A549 (cell line): ENCODE data around the gene PLXDC1. TPM values are rescaled to one million over a fixed set of nuclear protein-coding genes. Genes with fewer than 3 reads are reported as not detected.

Experiments used
- ATAC-seq, 2 experiments: fragments of 200-7000 bp in 1 of 2; fragments of >200 bp in 1 of 2; cut with Nextera tagmentation in 1 of 2; cut with Tn5 transposase in 1 of 2; 3 replicates each; pipeline versions ENCODE4 v1.8.0 to v1.9.1; 2018 to 2020; ENCODE audit warnings: mild to moderate bottlenecking in 1 of 2, moderate library complexity in 1 of 2
- CTCF ChIA-PET: fragments of 300-600 bp; sonication (Branson Sonifier 250); formaldehyde crosslinking; extraction: SDS; loops from one replicate; lab custom pipeline; 2021; ENCODE audit warnings: antibody characterized with exemption, inconsistent platforms; lab: Yijun Ruan, JAX
- POLR2A ChIA-PET: fragments of 350-600 bp; formaldehyde crosslinking; extraction: SDS; loops from one replicate; lab custom pipeline; 2021; ENCODE audit warnings: antibody characterized with exemption, inconsistent platforms; lab: Yijun Ruan, JAX
- DNase-seq, 2 experiments: peaks; one replicate each; pipeline versions ENCODE4 v3.0.0 to v3.0.0-alpha.2; 2011 to 2016; ENCODE audit warnings: low read depth in 1 of 2, low spot score in 1 of 2
- FAIRE-seq: peaks from 2 replicates; lab custom pipeline; 2011; peaks lifted over from hg19 to GRCh38; lab: Jason Lieb, UNC
- H3K27ac ChIP-seq, 2 experiments: fragments of >200 bp; sonication (Bioruptor Twin); formaldehyde crosslinking; 3 replicates each; pipeline ENCODE4 v1.5.1; 2016 to 2017
- H3K4me1 ChIP-seq: fragments of >200 bp; sonication (Bioruptor Twin); formaldehyde crosslinking; 3 replicates; pipeline ENCODE4 v1.6.1; 2016
- H3K4me2 ChIP-seq: fragments of >200 bp; sonication (Bioruptor Twin); formaldehyde crosslinking; 3 replicates; pipeline ENCODE4 v1.6.1; 2016
- H3K4me3 ChIP-seq: fragments of >200 bp; sonication (Bioruptor Twin); formaldehyde crosslinking; 3 replicates; pipeline ENCODE4 v1.5.1; 2016
- H3K9me3 ChIP-seq: fragments of >200 bp; sonication (Bioruptor Twin); formaldehyde crosslinking; 3 replicates; pipeline ENCODE4 v1.6.1; 2016
- BCL3 ChIP-seq: fragments of >200 bp; sonication (Bioruptor Twin); formaldehyde crosslinking; IDR thresholded peaks from 3 replicates; pipeline ENCODE4 v1.6.1; 2016
- CBX2 ChIP-seq: fragments of 200-600 bp; sonication (generic); IDR thresholded peaks from 2 replicates; pipeline ENCODE4 v1.6.1; 2016; ENCODE audit warnings: low read depth, mild to moderate bottlenecking, borderline replicate concordance
- CHD2 ChIP-seq: fragments of 150-350 bp; IDR thresholded peaks from 2 replicates; pipeline ENCODE4 v1.6.1; 2014; ENCODE audit warnings: low read length; ENCODE audit not compliant: partially characterized antibody
- CTCF ChIP-seq: fragments of >200 bp; sonication (Bioruptor Twin); formaldehyde crosslinking; IDR thresholded peaks from 3 replicates; pipeline ENCODE4 v1.5.1; 2016
- E2F6 ChIP-seq: IDR thresholded peaks from 2 replicates; pipeline ENCODE4 v1.6.1; 2012; ENCODE audit warnings: low read depth, borderline replicate concordance
- EHMT2 ChIP-seq: fragments of 200-600 bp; sonication (generic); IDR thresholded peaks from 2 replicates; pipeline ENCODE4 v1.6.1; 2016; ENCODE audit warnings: antibody characterized with exemption, low read depth, mild to moderate bottlenecking, moderate library complexity
- EP300 ChIP-seq, 2 experiments: fragments of >200 bp; sonication (Bioruptor Twin); formaldehyde crosslinking; IDR thresholded peaks; 2 replicates in 1 of 2; 3 replicates in 1 of 2; pipeline ENCODE4 v1.6.1; 2016 to 2017
- FOSB ChIP-seq: fragments of 250-450 bp; sonication (Bioruptor Pico); IDR thresholded peaks from 2 replicates; pipeline ENCODE4 v1.5.0; 2020; ENCODE audit warnings: mild to moderate bottlenecking, moderate library complexity
- HEYL ChIP-seq: fragments of 250-450 bp; sonication (Bioruptor Pico); IDR thresholded peaks from 2 replicates; pipeline ENCODE4 v1.8.0; 2021; ENCODE audit warnings: mild to moderate bottlenecking, moderate library complexity
- HMGXB4 ChIP-seq: fragments of 250-450 bp; sonication (Bioruptor Pico); IDR thresholded peaks from 2 replicates; pipeline ENCODE4 v1.5.0; 2021; ENCODE audit warnings: mild to moderate bottlenecking, moderate library complexity, borderline replicate concordance
- HOXB13 ChIP-seq: fragments of 250-450 bp; sonication (Bioruptor Pico); IDR thresholded peaks from 2 replicates; pipeline ENCODE4 v1.5.0; 2020; ENCODE audit warnings: low read depth, mild to moderate bottlenecking, moderate library complexity
- MAFK ChIP-seq: fragments of 450-650 bp; IDR thresholded peaks from 2 replicates; pipeline ENCODE4 v1.6.1; 2014; ENCODE audit not compliant: partially characterized antibody
- NR3C1 ChIP-seq: fragments of >200 bp; sonication (Bioruptor Twin); formaldehyde crosslinking; IDR thresholded peaks from 3 replicates; pipeline ENCODE4 v1.6.1; 2017
- RFX5 ChIP-seq: fragments of 450-650 bp; IDR thresholded peaks from 2 replicates; pipeline ENCODE4 v1.7.1; 2014; ENCODE audit warnings: antibody characterized with exemption, mild to moderate bottlenecking, moderate library complexity
- RNF2 ChIP-seq: fragments of 200-600 bp; sonication (generic); IDR thresholded peaks from 2 replicates; pipeline ENCODE4 v1.6.1; 2016; ENCODE audit warnings: low read depth, mild to moderate bottlenecking, antibody characterized with exemption, moderate library complexity, borderline replicate concordance
- TFCP2L1 ChIP-seq: fragments of 250-450 bp; sonication (Bioruptor Pico); IDR thresholded peaks from 2 replicates; pipeline ENCODE4 v1.5.0; 2021; ENCODE audit warnings: mild to moderate bottlenecking
- ZSCAN20 ChIP-seq: fragments of 250-450 bp; sonication (Bioruptor Pico); IDR thresholded peaks from 2 replicates; pipeline ENCODE4 v1.8.0; 2022; ENCODE audit warnings: mild to moderate bottlenecking, moderate library complexity
- WGBS: methylation state at CpG from one replicate; pipeline ENCODE4 v1.1.6; 2017; ENCODE audit errors: missing lambda C conversion rate; 5-methylcytosine and 5-hydroxymethylcytosine counted together
- polyA plus RNA-seq, 4 experiments: library from polyadenylated mRNA; depleted of rRNA in 3 of 4; stranded (reverse); fragments of >200 nt; fragmentation: RNase III in 1 of 4; extraction: RNeasy Plus Mini Kit Qiagen cat#74134 plus additional on column Dnase treatment in 1 of 4; gene quantifications; 2 replicates in 3 of 4; 3 replicates in 1 of 4; pipeline ENCODE4 v1.2.3, GENCODE V29; 2011 to 2017
- TF ChIP-seq, protein P1 (sequence below): fragments of 150-350 bp; IDR thresholded peaks from 2 replicates; pipeline ENCODE4 v1.6.1; 2014; ENCODE audit warnings: low read depth, mild to moderate bottlenecking, low read length
- TF ChIP-seq, protein P2 (sequence below): fragments of >200 bp; sonication (Bioruptor Twin); formaldehyde crosslinking; IDR thresholded peaks from 2 replicates; pipeline ENCODE4 v1.6.1; 2016
- TF ChIP-seq, protein P3 (sequence below): fragments of 200-600 bp; sonication (generic); IDR thresholded peaks from 2 replicates; pipeline ENCODE4 v1.6.1; 2016; ENCODE audit warnings: antibody characterized with exemption, mild to moderate bottlenecking, moderate library complexity

The PLXDC1 gene
- polyA plus RNA-seq, 2 of the 4 experiments (the other 2 are of a cell fraction) = 0.31 to 0.36 TPM

DNA sequence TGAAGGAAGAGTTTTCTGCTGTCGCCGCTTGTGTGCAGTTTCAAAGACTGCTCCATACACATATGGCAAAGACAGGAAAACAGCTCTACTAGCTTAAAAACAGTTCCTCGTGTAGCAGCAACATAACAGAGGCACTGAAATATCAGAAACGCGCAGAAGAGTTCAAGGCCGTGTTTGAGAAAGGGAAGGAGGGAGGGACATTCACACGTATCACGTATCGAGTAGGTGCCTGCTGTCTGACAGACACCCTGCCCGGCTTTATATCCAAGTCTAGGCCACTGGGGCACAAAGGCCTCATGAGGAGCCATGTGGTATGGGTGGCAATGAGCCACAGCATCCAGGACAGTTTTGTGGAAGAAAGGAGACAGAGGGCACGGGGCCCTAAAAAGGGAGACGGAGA, 50.3 kb downstream of the PLXDC1 start:
- ATAC-seq = no peak

More for the DNA sequence above, 50.3 kb downstream of the PLXDC1 start:
- TF ChIP-seq CBX2 = no peak
- TF ChIP-seq ZSCAN20 (CRISPR knock-in tag) = no peak
- no peak for TF ChIP-seq EHMT2
- TF ChIP-seq, protein P1, sequence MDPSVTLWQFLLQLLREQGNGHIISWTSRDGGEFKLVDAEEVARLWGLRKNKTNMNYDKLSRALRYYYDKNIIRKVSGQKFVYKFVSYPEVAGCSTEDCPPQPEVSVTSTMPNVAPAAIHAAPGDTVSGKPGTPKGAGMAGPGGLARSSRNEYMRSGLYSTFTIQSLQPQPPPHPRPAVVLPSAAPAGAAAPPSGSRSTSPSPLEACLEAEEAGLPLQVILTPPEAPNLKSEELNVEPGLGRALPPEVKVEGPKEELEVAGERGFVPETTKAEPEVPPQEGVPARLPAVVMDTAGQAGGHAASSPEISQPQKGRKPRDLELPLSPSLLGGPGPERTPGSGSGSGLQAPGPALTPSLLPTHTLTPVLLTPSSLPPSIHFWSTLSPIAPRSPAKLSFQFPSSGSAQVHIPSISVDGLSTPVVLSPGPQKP = no peak
- no peak for TF ChIP-seq MAFK
- no peak for TF ChIP-seq HMGXB4 (CRISPR knock-in tag)
- TF ChIP-seq, protein P2, sequence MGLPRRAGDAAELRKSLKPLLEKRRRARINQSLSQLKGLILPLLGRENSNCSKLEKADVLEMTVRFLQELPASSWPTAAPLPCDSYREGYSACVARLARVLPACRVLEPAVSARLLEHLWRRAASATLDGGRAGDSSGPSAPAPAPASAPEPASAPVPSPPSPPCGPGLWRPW = no peak
- TF ChIP-seq EP300 (IDR thresholded peaks at IDR 0.05) = no peak
- no peak for TF ChIP-seq TFCP2L1
- no peak for TF ChIP-seq NR3C1
- TF ChIP-seq E2F6 = no peak
- no peak for TF ChIP-seq HEYL (CRISPR knock-in tag)
- no peak for TF ChIP-seq HOXB13 (CRISPR knock-in tag)
- TF ChIP-seq CHD2 = no peak
- no peak for TF ChIP-seq FOSB
- TF ChIP-seq RNF2 = no peak
- no peak for TF ChIP-seq CTCF
- TF ChIP-seq, protein P3, sequence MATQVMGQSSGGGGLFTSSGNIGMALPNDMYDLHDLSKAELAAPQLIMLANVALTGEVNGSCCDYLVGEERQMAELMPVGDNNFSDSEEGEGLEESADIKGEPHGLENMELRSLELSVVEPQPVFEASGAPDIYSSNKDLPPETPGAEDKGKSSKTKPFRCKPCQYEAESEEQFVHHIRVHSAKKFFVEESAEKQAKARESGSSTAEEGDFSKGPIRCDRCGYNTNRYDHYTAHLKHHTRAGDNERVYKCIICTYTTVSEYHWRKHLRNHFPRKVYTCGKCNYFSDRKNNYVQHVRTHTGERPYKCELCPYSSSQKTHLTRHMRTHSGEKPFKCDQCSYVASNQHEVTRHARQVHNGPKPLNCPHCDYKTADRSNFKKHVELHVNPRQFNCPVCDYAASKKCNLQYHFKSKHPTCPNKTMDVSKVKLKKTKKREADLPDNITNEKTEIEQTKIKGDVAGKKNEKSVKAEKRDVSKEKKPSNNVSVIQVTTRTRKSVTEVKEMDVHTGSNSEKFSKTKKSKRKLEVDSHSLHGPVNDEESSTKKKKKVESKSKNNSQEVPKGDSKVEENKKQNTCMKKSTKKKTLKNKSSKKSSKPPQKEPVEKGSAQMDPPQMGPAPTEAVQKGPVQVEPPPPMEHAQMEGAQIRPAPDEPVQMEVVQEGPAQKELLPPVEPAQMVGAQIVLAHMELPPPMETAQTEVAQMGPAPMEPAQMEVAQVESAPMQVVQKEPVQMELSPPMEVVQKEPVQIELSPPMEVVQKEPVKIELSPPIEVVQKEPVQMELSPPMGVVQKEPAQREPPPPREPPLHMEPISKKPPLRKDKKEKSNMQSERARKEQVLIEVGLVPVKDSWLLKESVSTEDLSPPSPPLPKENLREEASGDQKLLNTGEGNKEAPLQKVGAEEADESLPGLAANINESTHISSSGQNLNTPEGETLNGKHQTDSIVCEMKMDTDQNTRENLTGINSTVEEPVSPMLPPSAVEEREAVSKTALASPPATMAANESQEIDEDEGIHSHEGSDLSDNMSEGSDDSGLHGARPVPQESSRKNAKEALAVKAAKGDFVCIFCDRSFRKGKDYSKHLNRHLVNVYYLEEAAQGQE = no peak
- TF ChIP-seq BCL3 = no peak
- no peak for TF ChIP-seq RFX5
- Histone ChIP-seq H3K4me3 (no peak overlapping the region), H3K27ac (no peak overlapping the region), H3K4me1 (no peaks in the 10 kb centered on the region), H3K9me3 (no peaks in the 10 kb centered on the region), H3K4me2 (no peak overlapping the region)
- FAIRE-seq (no peak), DNase-seq (no peak)
- CTCF ChIA-PET = interaction anchor here (0.7 to 2.3 kb wide), 3 partner anchors 26 to 92 kb away, joined by 3 to 8 read pairs (median 3); no protein-coding TSS in a partner anchor
- WGBS = 83% methylated on average over 12 of the region's 12 CpGs
- POLR2A ChIA-PET = no interaction called here
